Tongue (tissue), 2 donors: ENCODE results near the gene NELFA. TPM values are rescaled to one million over a fixed set of nuclear protein-coding genes. Genes with fewer than 3 reads are reported as not detected.
A peak's percentile ranks its signal among the peaks of the same experiment; 100 is the strongest.

ENCODE experiments used
- DNase-seq: peaks from one replicate; pipeline ENCODE4 v3.0.0-alpha.2; 2015
- total RNA-seq: library from RNA; depleted of rRNA; stranded (reverse); fragments of >200 nt; gene quantifications from one replicate; pipeline ENCODE4 v1.2.3, GENCODE V29; 2014

NELFA gene
- total RNA-seq, 1 donor from 2014 or later = 33.1 TPM

- DNase-seq = no peak
Measured at GRCh38 chr4:1982124-1983052, 26.4 kb downstream of the NELFA start.

- no peak for DNase-seq
Measured at GRCh38 chr4:1981251-1982058, 27.3 kb downstream of the NELFA start.

- DNase-seq = no peak
Measured at GRCh38 chr4:1980561-1981041, 28.2 kb downstream of the NELFA start.

GRCh38 chr4:1979477-1980196, 29.1 kb downstream of the NELFA start:
- DNase-seq = no peak

- no peak for DNase-seq
Measured at GRCh38 chr4:1978741-1979476, 29.9 kb downstream of the NELFA start.

GRCh38 chr4:1978226-1978625, 30.5 kb downstream of the NELFA start:
- DNase-seq = no peak

- DNase-seq = peak; percentile 62
Measured at GRCh38 chr4:1976416-1977352, 32.1 kb downstream of the NELFA start.

GRCh38 chr4:1975880-1976279, 32.9 kb downstream of the NELFA start:
- DNase-seq = no peak

GRCh38 chr4:1975391-1975801, 33.4 kb downstream of the NELFA start:
- no peak for DNase-seq

GRCh38 chr4:1974840-1975239, 33.9 kb downstream of the NELFA start:
- no peak for DNase-seq

GRCh38 chr4:1973661-1974060, 35.1 kb downstream of the NELFA start:
- no peak for DNase-seq

- no peak for DNase-seq
Measured at GRCh38 chr4:1973218-1973617, 35.6 kb downstream of the NELFA start.

GRCh38 chr4:1972414-1972813, 36.4 kb downstream of the NELFA start:
- DNase-seq = no peak

- no peak for DNase-seq
Measured at GRCh38 chr4:1971456-1972200, 37.1 kb downstream of the NELFA start.

- DNase-seq = no peak
Measured at GRCh38 chr4:1970926-1971325, 37.8 kb downstream of the NELFA start.

- no peak for DNase-seq
Measured at GRCh38 chr4:1969928-1970723, 38.6 kb downstream of the NELFA start.

- DNase-seq = no peak
Measured at GRCh38 chr4:1968686-1969295, 40.0 kb downstream of the NELFA start.

- no peak for DNase-seq
Measured at GRCh38 chr4:1967512-1968149, 41.1 kb downstream of the NELFA start.
